Thyroid gland (tissue), 4 donors: Measurements from ENCODE around the gene SLC5A11. TPM values are rescaled to one million over a fixed set of nuclear protein-coding genes. Genes with fewer than 3 reads are reported as not detected.
A peak's percentile ranks its signal among the peaks of the same experiment; 100 is the strongest.
"Not testable (repeated sequence)": the region's sequence is repeated elsewhere in the genome, so short reads cannot be mapped to it uniquely, and the experiment has no call there.

ENCODE experiments used
- DNase-seq, 2 donors: peaks; one replicate each; pipeline ENCODE4 v3.0.0-alpha.2; 2019
- H3K27ac ChIP-seq, 3 donors: fragments of 200-600 bp; sonication (generic); 1 replicate in 2 of 3; 2 replicates in 1 of 3; pipeline ENCODE4 v1.5.1; 2016 to 2019; ENCODE audit warnings: mild to moderate bottlenecking in 1 of 3, moderate library complexity in 1 of 3
- H3K27me3 ChIP-seq: fragments of 200-600 bp; sonication (generic); one replicate; pipeline ENCODE4 v1.5.1; 2019
- H3K36me3 ChIP-seq, 2 donors: fragments of 200-600 bp; sonication (generic); one replicate each; pipeline ENCODE4 v1.5.1; 2016 to 2019
- H3K4me1 ChIP-seq, 2 donors: fragments of 200-600 bp; sonication (generic); one replicate each; pipeline ENCODE4 v1.5.1; 2017 to 2019
- H3K4me3 ChIP-seq, 3 donors: fragments of 200-600 bp; sonication (generic); replicated peaks in 1 of 3; 1 replicate in 2 of 3; 2 replicates in 1 of 3; pipeline ENCODE4 v1.5.1; 2016; ENCODE audit warnings: mild to moderate bottlenecking in 1 of 3
- H3K9me3 ChIP-seq: fragments of 200-600 bp; sonication (generic); one replicate; pipeline ENCODE4 v1.5.1; 2017
- CTCF ChIP-seq, 6 experiments: fragments of 200-600 bp in 3 of 6; fragments of 450-650 bp in 3 of 6; sonication (generic) in 3 of 6; IDR thresholded peaks; one replicate each; pipeline ENCODE4 v1.5.1; 2016 to 2019; ENCODE audit warnings: antibody characterized with exemption in 6 of 6, mild to moderate bottlenecking in 2 of 6, inconsistent platforms in 1 of 6, moderate library complexity in 1 of 6
- POLR2A ChIP-seq, 2 donors: fragments of 450-650 bp; IDR thresholded peaks; one replicate each; pipeline ENCODE4 v1.6.1; 2017; ENCODE audit warnings: antibody characterized with exemption in 2 of 2, mild to moderate bottlenecking in 2 of 2, moderate library complexity in 1 of 2
- WGBS, 2 donors: methylation state at CpG; one replicate each; pipeline ENCODE4 v1.1.5; 2017; 5-methylcytosine and 5-hydroxymethylcytosine counted together
- intact Hi-C: fragments of 100-400 bp; cut with DNase I; formaldehyde crosslinking; loops from one replicate; pipeline ENCODE4 v1.15.1; 2023
- total RNA-seq, 4 donors: library from RNA; depleted of rRNA; stranded (reverse); fragments of >200 nt; gene quantifications; one replicate each; pipeline ENCODE4 v1.2.3, GENCODE V29; 2016

Gene SLC5A11
- total RNA-seq, 4 donors from 2014 or later = 0.22 TPM; not detected in 3

DNA sequence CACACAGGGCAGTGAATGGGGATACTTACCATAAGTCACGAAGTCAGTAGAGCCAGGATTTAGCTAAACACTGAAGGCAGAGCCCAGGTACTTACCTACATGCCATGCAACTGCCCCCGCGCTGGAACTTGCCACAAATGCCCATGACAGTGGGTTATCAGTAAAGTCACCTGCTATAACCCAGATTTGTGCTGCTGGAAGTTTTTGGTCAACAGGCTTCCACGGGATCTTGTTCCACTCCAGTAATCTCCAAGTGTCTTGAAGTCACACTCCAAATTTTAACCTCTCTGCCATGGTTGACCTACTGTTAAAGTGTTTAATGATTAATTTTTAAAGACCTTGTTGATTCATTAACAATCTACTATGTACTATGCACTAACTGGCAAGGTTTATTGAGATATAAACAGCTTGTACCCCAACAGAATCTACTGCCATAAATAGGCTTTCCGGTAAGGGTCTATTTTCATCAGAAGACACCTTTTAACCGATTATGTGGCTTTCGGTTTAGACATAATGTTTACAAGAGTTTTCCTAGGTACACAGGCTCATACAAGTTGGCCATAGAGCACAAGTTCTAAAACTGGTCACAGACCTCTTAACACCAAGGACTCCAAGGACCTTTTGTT, 6.3 kb upstream of the SLC5A11 start:
- no peaks in the 10 kb centered on the region for H3K27me3 ChIP-seq
- intact Hi-C loops = no loop called here
- peaks cover 9 to 14% of the 10 kb centered on the region in 2 donors for H3K4me1 ChIP-seq
- H3K4me3 ChIP-seq = no peak overlapping the region
- TF ChIP-seq POLR2A (IDR thresholded peaks at IDR 0.05) (no peak), CTCF (IDR thresholded peaks at IDR 0.05) (no peak)
- no peaks in the 10 kb centered on the region for H3K36me3 ChIP-seq
- DNase-seq = peak in 1 of 2 donors; percentile 17
- no peak overlapping the region for H3K27ac ChIP-seq
- WGBS, 2 donors = 56 to 58% methylated on average over 7 of the region's 7 CpGs
- no peaks in the 10 kb centered on the region for H3K9me3 ChIP-seq

DNA sequence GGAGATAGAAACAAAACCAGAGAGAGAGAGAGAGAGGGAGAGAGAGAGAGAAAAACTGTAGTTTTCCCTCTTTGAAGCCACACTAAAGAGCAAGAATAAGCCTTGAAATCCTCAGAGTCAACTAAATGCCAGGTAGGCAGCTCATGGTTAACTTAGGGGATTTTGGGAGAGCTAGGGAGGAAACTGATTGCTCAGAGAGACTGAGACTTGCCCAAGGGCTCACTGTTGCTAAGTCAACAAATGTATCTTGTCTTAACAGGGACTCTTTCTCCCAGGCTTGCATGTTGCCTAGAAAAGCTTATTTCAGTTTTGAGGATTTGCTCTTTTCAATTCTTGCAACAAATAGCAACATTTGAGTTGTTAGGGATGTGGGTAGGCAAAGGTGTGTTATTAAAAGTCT, 4.5 kb upstream of the SLC5A11 start:
- Histone ChIP-seq H3K4me3 (no peak overlapping the region), H3K36me3 (no peaks in the 10 kb centered on the region), H3K27me3 (no peaks in the 10 kb centered on the region), H3K4me1 (peaks cover 9 to 14% of the 10 kb centered on the region in 2 donors), H3K9me3 (no peaks in the 10 kb centered on the region), H3K27ac (no peak overlapping the region)
- DNase-seq = no peak
- TF ChIP-seq POLR2A (IDR thresholded peaks at IDR 0.05) = no peak
- no peak for TF ChIP-seq CTCF (IDR thresholded peaks at IDR 0.05)
- intact Hi-C loops = no loop called here

GRCh38 chr16:24844101-24845030, 1.4 kb upstream of the SLC5A11 start:
- TF ChIP-seq CTCF (IDR thresholded peaks at IDR 0.05) (no peak), POLR2A (IDR thresholded peaks at IDR 0.05) (no peak)
- no peaks in the 10 kb centered on the region for H3K36me3 ChIP-seq
- H3K4me3 ChIP-seq = no peak overlapping the region
- H3K27ac ChIP-seq = no peak overlapping the region
- 81 to 87% methylated on average over 17 of the region's 17 CpGs for WGBS, 2 donors
- no peak for DNase-seq
- intact Hi-C loops = no loop called here
- H3K27me3 ChIP-seq = no peaks in the 10 kb centered on the region
- peaks cover 4% of the 10 kb centered on the region in 2 donors for H3K4me1 ChIP-seq
- H3K9me3 ChIP-seq = no peaks in the 10 kb centered on the region

GRCh38 chr16:24845031-24845365, 765 bp upstream of the SLC5A11 start:
- H3K36me3 ChIP-seq, H3K9me3 ChIP-seq, DNase-seq, intact Hi-C loops, H3K27ac ChIP-seq, H3K4me3 ChIP-seq, H3K27me3 ChIP-seq, H3K4me1 ChIP-seq: not testable (repeated sequence)
- WGBS, 2 donors = 87 to 97% methylated on average over 2 of the region's 2 CpGs

DNA sequence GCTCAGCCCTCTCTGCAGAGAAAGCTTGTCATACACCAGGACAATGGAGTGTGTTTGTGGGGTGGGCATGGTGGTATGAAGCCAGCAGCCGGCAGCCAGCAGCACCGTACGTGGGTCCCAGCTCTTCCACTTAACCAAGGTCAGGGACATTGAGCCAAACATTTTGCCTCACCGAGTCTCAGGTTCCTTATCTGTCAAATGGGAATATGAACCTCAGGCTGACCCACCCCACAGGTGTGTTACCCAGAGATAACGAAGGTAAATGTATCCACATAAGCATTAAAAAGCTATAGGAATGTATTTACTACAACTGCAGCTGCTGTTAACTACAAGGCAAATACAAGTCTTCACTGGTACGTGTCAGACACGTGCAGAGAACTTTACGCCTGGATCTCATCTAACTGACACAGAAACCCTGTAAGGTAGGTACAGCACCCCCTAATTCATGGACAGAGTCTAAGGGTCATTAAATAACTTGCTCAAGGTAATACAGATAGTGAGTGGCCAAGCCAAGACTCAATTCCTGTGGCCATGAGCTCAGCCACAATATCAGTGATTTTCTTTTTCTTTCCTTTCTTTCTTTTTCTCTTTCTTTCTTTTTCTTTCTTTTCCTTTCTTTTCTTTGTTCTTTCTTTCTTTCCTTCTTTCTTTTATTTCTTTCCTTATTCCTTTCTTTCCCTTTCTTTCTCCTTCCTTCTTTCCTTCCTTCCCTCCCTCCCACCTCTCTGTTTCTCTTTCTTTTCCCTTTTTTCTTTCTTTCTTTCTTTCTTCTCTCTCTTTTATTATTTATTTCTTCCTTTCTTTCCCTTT, 990 bp downstream of the SLC5A11 start:
- no peak for TF ChIP-seq CTCF (IDR thresholded peaks at IDR 0.05)
- TF ChIP-seq POLR2A (IDR thresholded peaks at IDR 0.05) = no peak
- Histone ChIP-seq H3K36me3 (no peaks in the 10 kb centered on the region), H3K9me3 (no peaks in the 10 kb centered on the region), H3K27ac (no peak overlapping the region), H3K4me3 (no peak overlapping the region), H3K4me1 (no peaks in the 10 kb centered on the region), H3K27me3 (no peaks in the 10 kb centered on the region)
- intact Hi-C loops = no loop called here
- WGBS, 2 donors = 73 to 83% methylated on average over 7 to 8 of the region's 8 CpGs
- no peak for DNase-seq
